Left lung (tissue), 10 donors: ENCODE measurements around the gene SPTBN5. TPM values are rescaled to one million over a fixed set of nuclear protein-coding genes. Genes with fewer than 3 reads are reported as not detected.

Source experiments
- ATAC-seq: fragments of 200-7000 bp; cut with Tn5 transposase; one replicate; pipeline ENCODE4 v1.9.1; 2020; ENCODE audit warnings: moderate library complexity
- DNase-seq, 4 donors: peaks; one replicate each; pipeline ENCODE4 v3.0.0-alpha.2; 2013 to 2020
- H3K27ac ChIP-seq, 2 donors: fragments of 200-600 bp; sonication (generic) in 1 of 2; one replicate each; pipeline versions ENCODE4 v1.5.0 to v1.8.0; 2020 to 2021
- H3K27me3 ChIP-seq, 2 donors: fragments of 200-600 bp; sonication (generic) in 1 of 2; one replicate each; pipeline versions ENCODE4 v1.5.0 to v1.8.0; 2020 to 2021
- H3K36me3 ChIP-seq, 2 donors: fragments of 200-600 bp; sonication (generic) in 1 of 2; one replicate each; pipeline versions ENCODE4 v1.5.0 to v1.8.0; 2020 to 2021
- H3K4me1 ChIP-seq, 2 donors: fragments of 200-600 bp; one replicate each; pipeline ENCODE4 v1.8.0; 2021
- H3K4me3 ChIP-seq, 2 donors: fragments of 200-600 bp; sonication (generic) in 1 of 2; one replicate each; pipeline versions ENCODE4 v1.5.0 to v1.8.0; 2020 to 2021; ENCODE audit warnings: mild to moderate bottlenecking in 1 of 2
- H3K9me3 ChIP-seq, 2 donors: fragments of 200-600 bp; sonication (generic) in 1 of 2; one replicate each; pipeline versions ENCODE4 v1.5.0 to v1.8.0; 2020 to 2021
- intact Hi-C, 2 donors: fragments of 100-400 bp; cut with DNase I; formaldehyde crosslinking; loops; one replicate each; pipeline versions ENCODE4 v1.11.2 to v1.14.2; 2022
- polyA plus RNA-seq, 6 donors: library from polyadenylated mRNA; unstranded; fragments of 120-200 nt; gene quantifications; one replicate each; pipeline ENCODE4 v1.2.1, GENCODE V29; 2013; ENCODE audit not compliant: insufficient read length in 6 of 6
- total RNA-seq, 2 donors: library from RNA; stranded (reverse); fragmentation: NEBNext Ultra II Directional; extraction: Animal tissue kit (Norgen Biotek cat#: 25700); gene quantifications; one replicate each; pipeline ENCODE4 v1.2.1, GENCODE V29; 2021
- TF ChIP-seq, protein P1 (sequence below), 2 donors: fragments of 200-600 bp; sonication (generic) in 1 of 2; IDR thresholded peaks; one replicate each; pipeline versions ENCODE4 v1.5.0 to v1.8.0; 2021; ENCODE audit warnings: antibody characterized with exemption in 2 of 2
- donor health status: DM: no; HTN: yes; CAD: no.
- donor health status: DM: no; HTN: no; CAD: no.

The SPTBN5 gene
- total and polyA plus RNA-seq, 8 donors = 0.67 to 4.8 (median 1.3) TPM

DNA sequence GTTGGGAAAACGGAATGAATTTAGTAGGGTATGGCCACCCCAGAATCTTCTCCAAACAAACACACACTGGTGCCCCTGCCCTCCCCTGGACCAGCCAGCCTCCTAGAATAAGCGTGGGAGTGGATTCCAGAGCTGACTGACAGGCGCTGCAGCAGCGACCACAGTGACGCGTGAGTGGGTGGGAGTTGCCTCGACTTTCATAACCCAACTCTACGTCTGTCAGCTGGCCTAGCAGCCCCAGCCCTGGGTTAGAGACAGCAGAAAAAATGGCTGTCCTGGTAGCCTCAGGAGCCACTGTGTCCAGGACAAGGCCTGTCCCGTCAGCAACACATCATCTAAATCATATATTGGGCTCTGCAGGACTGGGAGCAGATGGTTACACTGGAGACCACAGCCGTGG lies 45.2 kb downstream of the SPTBN5 start:
- Histone ChIP-seq H3K36me3 (peaks cover 0 to 66% of the 10 kb centered on the region in 2 donors), H3K27me3 (no peaks in the 10 kb centered on the region), H3K27ac (no peak overlapping the region), H3K9me3 (no peaks in the 10 kb centered on the region), H3K4me3 (no peak overlapping the region), H3K4me1 (peaks cover 0 to 3% of the 10 kb centered on the region in 2 donors)
- intact Hi-C loops = no loop called here
- TF ChIP-seq, protein P1, sequence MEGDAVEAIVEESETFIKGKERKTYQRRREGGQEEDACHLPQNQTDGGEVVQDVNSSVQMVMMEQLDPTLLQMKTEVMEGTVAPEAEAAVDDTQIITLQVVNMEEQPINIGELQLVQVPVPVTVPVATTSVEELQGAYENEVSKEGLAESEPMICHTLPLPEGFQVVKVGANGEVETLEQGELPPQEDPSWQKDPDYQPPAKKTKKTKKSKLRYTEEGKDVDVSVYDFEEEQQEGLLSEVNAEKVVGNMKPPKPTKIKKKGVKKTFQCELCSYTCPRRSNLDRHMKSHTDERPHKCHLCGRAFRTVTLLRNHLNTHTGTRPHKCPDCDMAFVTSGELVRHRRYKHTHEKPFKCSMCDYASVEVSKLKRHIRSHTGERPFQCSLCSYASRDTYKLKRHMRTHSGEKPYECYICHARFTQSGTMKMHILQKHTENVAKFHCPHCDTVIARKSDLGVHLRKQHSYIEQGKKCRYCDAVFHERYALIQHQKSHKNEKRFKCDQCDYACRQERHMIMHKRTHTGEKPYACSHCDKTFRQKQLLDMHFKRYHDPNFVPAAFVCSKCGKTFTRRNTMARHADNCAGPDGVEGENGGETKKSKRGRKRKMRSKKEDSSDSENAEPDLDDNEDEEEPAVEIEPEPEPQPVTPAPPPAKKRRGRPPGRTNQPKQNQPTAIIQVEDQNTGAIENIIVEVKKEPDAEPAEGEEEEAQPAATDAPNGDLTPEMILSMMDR (IDR thresholded peaks at IDR 0.05) = no peak
- ATAC-seq = no peak
- DNase-seq = peak in 1 of 4 donors; percentile 28

DNA sequence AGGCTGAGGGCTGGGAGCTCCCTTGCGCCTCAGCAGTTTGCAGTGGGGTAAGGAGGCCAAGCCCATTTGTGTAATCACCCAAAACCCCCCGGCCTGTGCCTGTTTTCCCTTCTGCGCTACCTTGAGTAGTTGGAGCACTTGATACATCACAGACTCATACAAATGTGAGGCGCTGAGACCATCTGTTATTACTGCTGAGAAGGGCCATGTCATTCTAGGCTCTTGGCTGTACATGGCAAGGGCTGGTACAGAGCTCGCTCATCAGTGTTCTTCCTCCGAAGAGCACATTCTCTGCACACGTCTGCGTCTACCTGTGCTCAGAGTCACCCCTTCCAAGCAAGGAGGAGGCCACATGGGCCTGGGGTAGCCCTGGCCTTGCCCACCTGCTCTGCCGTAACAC lies 45.9 kb downstream of the SPTBN5 start:
- H3K36me3 ChIP-seq = peaks cover 0 to 72% of the 10 kb centered on the region in 2 donors
- intact Hi-C loops = no loop called here
- ATAC-seq (no peak), DNase-seq (no peak)
- no peak overlapping the region for H3K27ac ChIP-seq
- H3K4me1 ChIP-seq = peaks cover 0 to 3% of the 10 kb centered on the region in 2 donors
- H3K27me3 ChIP-seq = no peaks in the 10 kb centered on the region
- H3K9me3 ChIP-seq = no peaks in the 10 kb centered on the region
- TF ChIP-seq, protein P1 (IDR thresholded peaks at IDR 0.05) = no peak
- H3K4me3 ChIP-seq = no peak overlapping the region

- H3K9me3 ChIP-seq = no peaks in the 10 kb centered on the region
- TF ChIP-seq, protein P1 (IDR thresholded peaks at IDR 0.05) = no peak
- no peaks in the 10 kb centered on the region for H3K27me3 ChIP-seq
- DNase-seq = no peak
- intact Hi-C loops = no loop called here
- no peak for ATAC-seq
- H3K27ac ChIP-seq = no peak overlapping the region
- H3K4me3 ChIP-seq = no peak overlapping the region
- H3K36me3 ChIP-seq = peaks cover 0 to 79% of the 10 kb centered on the region in 2 donors
- H3K4me1 ChIP-seq = peaks cover 0 to 3% of the 10 kb centered on the region in 2 donors
These were observed 46.6 kb downstream of the SPTBN5 start for GRCh38 chr15:41847206-41847605.

GRCh38 chr15:41844814-41845213 lies 49.0 kb downstream of the SPTBN5 start:
- Histone ChIP-seq H3K9me3 (no peaks in the 10 kb centered on the region), H3K4me3 (no peak overlapping the region), H3K27me3 (no peaks in the 10 kb centered on the region), H3K36me3 (peaks cover 0 to 94% of the 10 kb centered on the region in 2 donors), H3K4me1 (no peaks in the 10 kb centered on the region), H3K27ac (no peak overlapping the region)
- TF ChIP-seq, protein P1 (IDR thresholded peaks at IDR 0.05) = no peak
- no peak for ATAC-seq
- no peak for DNase-seq
- intact Hi-C loops = no loop called here

DNA sequence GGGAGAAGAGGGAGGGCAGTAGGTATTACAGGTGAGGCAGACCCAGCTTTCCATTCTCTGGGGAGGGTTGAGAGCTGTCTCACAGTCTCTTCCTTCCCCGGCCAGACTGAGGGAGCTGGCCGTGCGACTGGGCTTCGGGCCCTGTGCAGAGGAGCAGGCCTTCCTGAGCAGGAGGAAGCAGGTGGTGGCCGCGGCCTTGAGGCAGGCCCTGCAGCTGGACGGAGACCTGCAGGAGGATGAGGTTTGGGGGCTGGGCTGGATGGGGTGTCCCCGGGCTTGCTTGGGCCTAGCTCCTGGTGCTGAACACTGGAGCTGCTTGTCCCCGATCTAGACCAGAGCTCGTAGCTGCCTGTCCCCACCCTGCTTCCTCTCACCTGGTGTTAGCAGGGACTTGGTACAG lies 50.3 kb downstream of the SPTBN5 start:
- Histone ChIP-seq H3K27me3 (no peaks in the 10 kb centered on the region), H3K36me3 (peaks cover 0 to 82% of the 10 kb centered on the region in 2 donors), H3K4me3 (no peak overlapping the region), H3K27ac (no peak overlapping the region), H3K4me1 (no peaks in the 10 kb centered on the region), H3K9me3 (no peaks in the 10 kb centered on the region)
- intact Hi-C loops = no loop called here
- ATAC-seq (no peak), DNase-seq (no peak)
- TF ChIP-seq, protein P1 (IDR thresholded peaks at IDR 0.05) = no peak
